SH-SY5Y (cell line): Measurements from ENCODE around the gene CTAGE1.

Experiments
- GATA2 ChIP-seq: IDR thresholded peaks from 2 replicates; pipeline ENCODE4 v1.6.1; 2011; ENCODE audit warnings: mild to moderate bottlenecking, low read depth, low read length
- GATA3 ChIP-seq: IDR thresholded peaks from 2 replicates; pipeline ENCODE4 v1.6.1; 2011; ENCODE audit warnings: low read depth, mild to moderate bottlenecking, low read length, moderate library complexity

DNA sequence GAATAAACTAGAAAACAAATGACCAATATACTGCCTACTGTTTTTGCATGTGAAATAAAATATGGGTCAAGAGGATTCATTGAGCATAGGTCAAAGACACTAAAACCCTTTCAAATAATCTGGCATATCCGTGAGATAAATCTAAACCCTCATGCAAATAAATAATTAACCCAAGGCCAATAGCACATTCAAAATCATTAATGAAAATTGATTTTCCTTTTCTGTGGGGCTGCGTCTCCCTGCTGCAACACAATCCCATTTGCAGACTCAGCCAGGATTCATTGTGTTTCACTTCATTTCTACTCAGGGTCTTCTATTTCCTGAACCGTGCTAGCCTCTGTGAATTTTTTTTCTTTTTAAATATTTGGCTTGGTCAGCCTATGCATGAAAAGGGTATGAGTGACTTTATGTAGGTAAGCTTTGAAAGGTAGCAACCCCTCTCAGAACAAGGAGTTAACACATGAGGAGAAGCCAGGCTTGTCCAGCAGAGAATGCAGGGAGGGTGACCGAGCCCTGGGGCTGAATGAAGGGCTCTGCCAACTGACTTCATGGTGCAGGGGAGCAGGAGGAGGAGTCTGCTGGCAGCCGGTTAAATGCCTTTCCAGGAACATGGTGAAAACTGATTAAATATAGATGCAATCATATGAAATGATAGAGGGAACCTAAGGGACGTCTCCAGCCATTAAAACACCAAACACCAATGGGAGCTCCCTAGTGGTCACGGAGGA, 10.3 kb upstream of the CTAGE1 start:
- TF ChIP-seq GATA2 (no peak), GATA3 (no peak)
